Neural crest cell (in vitro differentiated cells): ENCODE data around the gene SLC37A2. TPM values are rescaled to one million over a fixed set of nuclear protein-coding genes. Genes with fewer than 3 reads are reported as not detected.
A peak's percentile ranks its signal among the peaks of the same experiment; 100 is the strongest.

Source experiments
- DNase-seq: peaks from one replicate; pipeline ENCODE4 v3.0.0; 2021; ENCODE audit warnings: low read depth, mixed read lengths, low spot score
- H3K27ac Mint-ChIP-seq: one replicate; pipeline ENCODE4 v1.8.0; 2021; ENCODE audit warnings: mild to moderate bottlenecking, mixed read lengths; ENCODE audit not compliant: unreplicated experiment
- H3K27me3 Mint-ChIP-seq: 2 replicates; pipeline ENCODE4 v1.8.0; 2021; ENCODE audit warnings: low read depth, mild to moderate bottlenecking, mixed read lengths
- H3K36me3 Mint-ChIP-seq: 2 replicates; pipeline ENCODE4 v1.8.0; 2021; ENCODE audit warnings: low read depth, mild to moderate bottlenecking, mixed read lengths
- H3K4me1 Mint-ChIP-seq: 2 replicates; pipeline ENCODE4 v1.8.0; 2021; ENCODE audit warnings: mixed read lengths
- H3K4me3 Mint-ChIP-seq: one replicate; pipeline ENCODE4 v1.8.0; 2021; ENCODE audit warnings: mild to moderate bottlenecking, mixed read lengths
- H3K9me3 Mint-ChIP-seq: 2 replicates; pipeline ENCODE4 v1.8.0; 2021; ENCODE audit warnings: mixed read lengths
- CTCF ChIP-seq: fragments of 200-600 bp; sonication (generic); conservative IDR thresholded peaks from 2 replicates; pipeline ENCODE4 v1.5.0; 2021; ENCODE audit warnings: antibody characterized with exemption, mild to moderate bottlenecking
- total RNA-seq: library from RNA; stranded (reverse); gene quantifications from 2 replicates; pipeline ENCODE4 v1.2.1, GENCODE V29; 2021

SLC37A2 gene
- total RNA-seq, 1 donor from 2014 or later = 1.2 TPM

GRCh38 chr11:125064070-125064469 is 965 bp downstream of the SLC37A2 start:
- Mint-ChIP-seq H3K36me3 (no peaks in the 10 kb centered on the region), H3K4me1 (peaks cover 6% of the 10 kb centered on the region), H3K27ac (no peak overlapping the region), H3K27me3 (peaks cover 62% of the 10 kb centered on the region), H3K9me3 (no peaks in the 10 kb centered on the region), H3K4me3 (peak overlapping the region; percentile 60)
- no peak for TF ChIP-seq CTCF
- no peak for DNase-seq

- Mint-ChIP-seq H3K27ac (no peak overlapping the region), H3K4me1 (peaks cover 5% of the 10 kb centered on the region), H3K9me3 (no peaks in the 10 kb centered on the region), H3K4me3 (no peak overlapping the region), H3K36me3 (no peaks in the 10 kb centered on the region), H3K27me3 (peaks cover 38% of the 10 kb centered on the region)
- no peak for TF ChIP-seq CTCF
- no peak for DNase-seq
These were observed 5.3 kb downstream of the SLC37A2 start for GRCh38 chr11:125068368-125068767.

GRCh38 chr11:125069008-125069407 is 5.9 kb downstream of the SLC37A2 start:
- Mint-ChIP-seq H3K4me3 (no peak overlapping the region), H3K9me3 (no peaks in the 10 kb centered on the region), H3K4me1 (peaks cover 5% of the 10 kb centered on the region), H3K27me3 (peaks cover 32% of the 10 kb centered on the region), H3K27ac (no peak overlapping the region), H3K36me3 (no peaks in the 10 kb centered on the region)
- DNase-seq = no peak
- TF ChIP-seq CTCF = no peak

- Mint-ChIP-seq H3K4me1 (peaks cover 5% of the 10 kb centered on the region), H3K27ac (no peak overlapping the region), H3K36me3 (no peaks in the 10 kb centered on the region), H3K9me3 (no peaks in the 10 kb centered on the region), H3K27me3 (peaks cover 24% of the 10 kb centered on the region), H3K4me3 (no peak overlapping the region)
- no peak for TF ChIP-seq CTCF
- no peak for DNase-seq
These were observed 6.7 kb downstream of the SLC37A2 start for GRCh38 chr11:125069796-125070195.

- H3K27me3 Mint-ChIP-seq = peaks cover 15% of the 10 kb centered on the region
- peaks cover 5% of the 10 kb centered on the region for H3K4me1 Mint-ChIP-seq
- no peaks in the 10 kb centered on the region for H3K36me3 Mint-ChIP-seq
- DNase-seq = no peak
- peak overlapping the region; percentile 35 for H3K27ac Mint-ChIP-seq
- H3K4me3 Mint-ChIP-seq = no peak overlapping the region
- H3K9me3 Mint-ChIP-seq = no peaks in the 10 kb centered on the region
- TF ChIP-seq CTCF = no peak
These were observed 7.7 kb downstream of the SLC37A2 start for GRCh38 chr11:125070699-125071254.
